GM19395 (cell line): ENCODE data around the gene GPR107.

Experiments used
- ATAC-seq: cut with Tn5 transposase; IDR thresholded peaks from one replicate; pipeline ENCODE4 v1.9.1; 2021; ENCODE audit warnings: mild to moderate bottlenecking, moderate library complexity; ENCODE audit not compliant: unreplicated experiment

Gene GPR107

GRCh38 chr9:130107234-130107861 lies 53.6 kb downstream of the GPR107 start:
- ATAC-seq = no peak

- no peak for ATAC-seq
These were observed 54.2 kb downstream of the GPR107 start for GRCh38 chr9:130107955-130108354.

- ATAC-seq = no peak
These were observed 56.5 kb downstream of the GPR107 start for GRCh38 chr9:130110166-130110565.

- no peak for ATAC-seq
These were observed 56.9 kb downstream of the GPR107 start for GRCh38 chr9:130110596-130111021.

- ATAC-seq = no peak
These were observed 58.3 kb downstream of the GPR107 start for GRCh38 chr9:130111786-130112537.

- ATAC-seq = no peak
These were observed 58.9 kb downstream of the GPR107 start for GRCh38 chr9:130112538-130113151.

- ATAC-seq = no peak
These were observed 61.0 kb downstream of the GPR107 start for GRCh38 chr9:130114741-130115140.

- ATAC-seq = no peak
These were observed 62.6 kb downstream of the GPR107 start for GRCh38 chr9:130116346-130116745.

- ATAC-seq = no peak
These were observed 63.7 kb downstream of the GPR107 start for GRCh38 chr9:130117376-130117775.

GRCh38 chr9:130117816-130118632 lies 64.3 kb downstream of the GPR107 start:
- ATAC-seq = no peak

- ATAC-seq = no peak
These were observed 65.3 kb downstream of the GPR107 start for GRCh38 chr9:130118841-130119518.

GRCh38 chr9:130119519-130120298 lies 66.0 kb downstream of the GPR107 start:
- ATAC-seq = no peak

GRCh38 chr9:130120299-130120587 lies 66.5 kb downstream of the GPR107 start:
- ATAC-seq = no peak

- no peak for ATAC-seq
These were observed 67.1 kb downstream of the GPR107 start for GRCh38 chr9:130120832-130121231.

GRCh38 chr9:130122456-130122855 lies 68.8 kb downstream of the GPR107 start:
- no peak for ATAC-seq

- ATAC-seq = no peak
These were observed 70.6 kb downstream of the GPR107 start for GRCh38 chr9:130124085-130124860.

- no peak for ATAC-seq
These were observed 73.2 kb downstream of the GPR107 start for GRCh38 chr9:130126721-130127433.

GRCh38 chr9:130128251-130128650 lies 74.5 kb downstream of the GPR107 start:
- ATAC-seq = peak; percentile 52
